ENCODE results near the gene ALG14. TPM values are rescaled to one million over a fixed set of nuclear protein-coding genes. Genes with fewer than 3 reads are reported as not detected.
A peak's percentile ranks its signal among the peaks of the same experiment; 100 is the strongest.

ALG14 gene
- total RNA-seq (8.6 TPM), polyA plus RNA-seq (ENCODE audit: insufficient read depth, low read depth, low replicate concordance) (11.3 TPM)
- long read RNA-seq, donor 1, full-length matches to known transcripts, result 9 of 9 reads
- long read RNA-seq, donor 1, partial matches to known transcripts, result 0 of 9 reads
- long read RNA-seq, donor 1, other reads (novel, unspliced or antisense), result 0 of 9 reads
- long read RNA-seq, donor 2, full-length matches to known transcripts, result 11 of 11 reads
- long read RNA-seq, donor 2, partial matches to known transcripts, result 0 of 11 reads
- long read RNA-seq, donor 2, other reads (novel, unspliced or antisense), result 0 of 11 reads
- long read RNA-seq, donor 3, full-length matches to known transcripts, result 5 of 5 reads
- long read RNA-seq, donor 3, partial matches to known transcripts, result 0 of 5 reads
- long read RNA-seq, donor 3, other reads (novel, unspliced or antisense), result 0 of 5 reads
- long read RNA-seq, donor 4, full-length matches to known transcripts, result 8 of 8 reads
- long read RNA-seq, donor 4, partial matches to known transcripts, result 0 of 8 reads
- long read RNA-seq, donor 4, other reads (novel, unspliced or antisense), result 0 of 8 reads
- long read RNA-seq, donor 5, result 0 reads
- long read RNA-seq, donor 6, full-length matches to known transcripts, result 24 of 24 reads
- long read RNA-seq, donor 6, partial matches to known transcripts, result 0 of 24 reads
- long read RNA-seq, donor 6, other reads (novel, unspliced or antisense), result 0 of 24 reads
- long read RNA-seq, donor 7, full-length matches to known transcripts, result 7 of 12 reads
- long read RNA-seq, donor 7, partial matches to known transcripts, result 2 of 12 reads
- long read RNA-seq, donor 7, other reads (novel, unspliced or antisense), result 3 of 12 reads
- long read RNA-seq, donor 8, full-length matches to known transcripts, result 13 of 13 reads
- long read RNA-seq, donor 8, partial matches to known transcripts, result 0 of 13 reads
- long read RNA-seq, donor 8, other reads (novel, unspliced or antisense), result 0 of 13 reads
- long read RNA-seq, donor 9, full-length matches to known transcripts, result 7 of 7 reads
- long read RNA-seq, donor 9, partial matches to known transcripts, result 0 of 7 reads
- long read RNA-seq, donor 9, other reads (novel, unspliced or antisense), result 0 of 7 reads
- long read RNA-seq, donor 10, full-length matches to known transcripts, result 8 of 8 reads
- long read RNA-seq, donor 10, partial matches to known transcripts, result 0 of 8 reads
- long read RNA-seq, donor 10, other reads (novel, unspliced or antisense), result 0 of 8 reads

- DNase-seq, result peak; percentile 96 to 99 (median 97)
- Histone ChIP-seq H3K4me1 (ENCODE audit: control insufficient read depth in 2 of 3, insufficient read depth in 2 of 3, low read depth in 1 of 3, low read length in 3 of 3) (peaks cover 0 to 12% (median 0%) of the 10 kb centered on the region in 3 donors), H3K27ac (ENCODE audit: low read depth in 2 of 2, low read length in 2 of 2) (peak within 1 kb of the TSS; percentile 96 to 97), H3K9ac (ENCODE audit: low read length in 3 of 3) (peak within 1 kb of the TSS; percentile 91 to 97 (median 91)), H3K9me3 (ENCODE audit: control insufficient read depth in 2 of 3, insufficient read depth in 1 of 3, low read length in 3 of 3) (no peaks in the 10 kb centered on the region), H3K4me3 (ENCODE audit: low read length in 3 of 3) (peak within 1 kb of the TSS; percentile 92 to 99 (median 97)), H3K27me3 (ENCODE audit: control insufficient read depth, insufficient read depth, low read length) (no peaks in the 10 kb centered on the region), H3K36me3 (ENCODE audit: control insufficient read depth in 2 of 3, insufficient read depth in 3 of 3, low read length in 3 of 3) (no peaks in the 10 kb centered on the region)
- no peak for TF ChIP-seq CTCF (IDR thresholded peaks at IDR 0.05; ENCODE audit: borderline replicate concordance, extremely low read depth, insufficient read depth)
- peak; percentile 58 for FAIRE-seq
- intact Hi-C loops (cut with DNase I), result no loop called here
Measured at GRCh38 chr1:95072532-95073419, at the start of gene ALG14. Gene ALG14 (minus strand): TSS chr1:95072951. CDS start chr1:95072898, 53 bp downstream.

- Histone ChIP-seq H3K27me3 (ENCODE audit: control insufficient read depth, insufficient read depth, low read length) (peaks cover 2% of the 10 kb centered on the region), H3K36me3 (ENCODE audit: control insufficient read depth in 2 of 3, insufficient read depth in 3 of 3, low read length in 3 of 3) (no peaks in the 10 kb centered on the region), H3K9ac (ENCODE audit: low read length in 3 of 3) (no peak overlapping the region), H3K27ac (ENCODE audit: low read depth in 2 of 2, low read length in 2 of 2) (no peak overlapping the region), H3K4me1 (ENCODE audit: control insufficient read depth in 2 of 3, insufficient read depth in 2 of 3, low read depth in 1 of 3, low read length in 3 of 3) (peaks cover 0 to 4% (median 2%) of the 10 kb centered on the region in 3 donors), H3K9me3 (ENCODE audit: control insufficient read depth in 2 of 3, insufficient read depth in 1 of 3, low read length in 3 of 3) (no peaks in the 10 kb centered on the region), H3K4me3 (ENCODE audit: low read length in 3 of 3) (no peak overlapping the region)
- intact Hi-C loops (cut with DNase I), result no loop called here
- FAIRE-seq, result no peak
- TF ChIP-seq CTCF (IDR thresholded peaks at IDR 0.05; ENCODE audit: borderline replicate concordance, extremely low read depth, insufficient read depth), result no peak
- no peak for DNase-seq
Measured at GRCh38 chr1:95122151-95122697, 49.5 kb upstream of the ALG14 start.

GRCh38 chr1:95119273-95119672, 46.5 kb upstream of the ALG14 start:
- H3K36me3 ChIP-seq (ENCODE audit: control insufficient read depth in 2 of 3, insufficient read depth in 3 of 3, low read length in 3 of 3), result no peaks in the 10 kb centered on the region
- TF ChIP-seq CTCF (IDR thresholded peaks at IDR 0.05; ENCODE audit: borderline replicate concordance, extremely low read depth, insufficient read depth), result no peak
- H3K4me3 ChIP-seq (ENCODE audit: low read length in 3 of 3), result no peak overlapping the region
- peaks cover 0 to 4% (median 2%) of the 10 kb centered on the region in 3 donors for H3K4me1 ChIP-seq (ENCODE audit: control insufficient read depth in 2 of 3, insufficient read depth in 2 of 3, low read depth in 1 of 3, low read length in 3 of 3)
- no peak for DNase-seq
- peaks cover 2% of the 10 kb centered on the region for H3K27me3 ChIP-seq (ENCODE audit: control insufficient read depth, insufficient read depth, low read length)
- H3K27ac ChIP-seq (ENCODE audit: low read depth in 2 of 2, low read length in 2 of 2), result no peak overlapping the region
- FAIRE-seq, result no peak
- no peak overlapping the region for H3K9ac ChIP-seq (ENCODE audit: low read length in 3 of 3)
- intact Hi-C loops (cut with DNase I), result no loop called here
- no peaks in the 10 kb centered on the region for H3K9me3 ChIP-seq (ENCODE audit: control insufficient read depth in 2 of 3, insufficient read depth in 1 of 3, low read length in 3 of 3)

All from kidney (tissue), 22 donors.